ENCODE results near the gene PITHD1.

DNA sequence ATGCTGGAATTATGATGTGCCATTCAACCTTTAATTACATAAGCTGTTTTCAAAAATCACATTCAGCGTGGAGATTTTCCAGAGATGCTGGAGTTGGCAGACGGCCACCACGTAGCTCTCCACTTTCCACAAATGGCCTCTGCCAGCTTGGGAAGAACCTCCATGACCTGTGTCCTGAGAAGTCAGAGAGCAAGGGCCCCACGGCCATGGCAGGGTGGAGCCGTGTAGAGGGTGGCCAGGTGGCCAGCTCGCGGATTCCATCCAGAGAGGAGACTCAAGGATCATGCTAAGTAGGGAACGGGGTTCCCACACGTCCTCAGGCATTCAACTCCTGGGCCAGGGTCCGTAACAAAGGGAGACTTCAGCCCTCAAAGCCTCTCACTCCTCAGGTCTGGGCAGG, 23.7 kb downstream of the PITHD1 start:
- TF ChIP-seq EP300 (IDR thresholded peaks at IDR 0.05; ENCODE audit: borderline replicate concordance) (no peak), EGR1 (IDR thresholded peaks at IDR 0.05) (no peak), YY1 (IDR thresholded peaks at IDR 0.05; ENCODE audit: low read depth) (no peak), RAD21 (IDR thresholded peaks at IDR 0.05; ENCODE audit: low read depth) (no peak), TAF1 (IDR thresholded peaks at IDR 0.05; ENCODE audit: low read depth) (no peak), FOXM1 (IDR thresholded peaks at IDR 0.05; ENCODE audit: borderline replicate concordance, low read depth) (no peak), TCF12 (IDR thresholded peaks at IDR 0.05; ENCODE audit: low read depth) (no peak), ZBTB7A (IDR thresholded peaks at IDR 0.05; ENCODE audit: low read depth) (no peak), NFIC (IDR thresholded peaks at IDR 0.05) (no peak)
- TF ChIP-seq, protein P1, sequence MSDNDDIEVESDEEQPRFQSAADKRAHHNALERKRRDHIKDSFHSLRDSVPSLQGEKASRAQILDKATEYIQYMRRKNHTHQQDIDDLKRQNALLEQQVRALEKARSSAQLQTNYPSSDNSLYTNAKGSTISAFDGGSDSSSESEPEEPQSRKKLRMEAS (IDR thresholded peaks at IDR 0.05), result no peak
- TF ChIP-seq, protein P2, sequence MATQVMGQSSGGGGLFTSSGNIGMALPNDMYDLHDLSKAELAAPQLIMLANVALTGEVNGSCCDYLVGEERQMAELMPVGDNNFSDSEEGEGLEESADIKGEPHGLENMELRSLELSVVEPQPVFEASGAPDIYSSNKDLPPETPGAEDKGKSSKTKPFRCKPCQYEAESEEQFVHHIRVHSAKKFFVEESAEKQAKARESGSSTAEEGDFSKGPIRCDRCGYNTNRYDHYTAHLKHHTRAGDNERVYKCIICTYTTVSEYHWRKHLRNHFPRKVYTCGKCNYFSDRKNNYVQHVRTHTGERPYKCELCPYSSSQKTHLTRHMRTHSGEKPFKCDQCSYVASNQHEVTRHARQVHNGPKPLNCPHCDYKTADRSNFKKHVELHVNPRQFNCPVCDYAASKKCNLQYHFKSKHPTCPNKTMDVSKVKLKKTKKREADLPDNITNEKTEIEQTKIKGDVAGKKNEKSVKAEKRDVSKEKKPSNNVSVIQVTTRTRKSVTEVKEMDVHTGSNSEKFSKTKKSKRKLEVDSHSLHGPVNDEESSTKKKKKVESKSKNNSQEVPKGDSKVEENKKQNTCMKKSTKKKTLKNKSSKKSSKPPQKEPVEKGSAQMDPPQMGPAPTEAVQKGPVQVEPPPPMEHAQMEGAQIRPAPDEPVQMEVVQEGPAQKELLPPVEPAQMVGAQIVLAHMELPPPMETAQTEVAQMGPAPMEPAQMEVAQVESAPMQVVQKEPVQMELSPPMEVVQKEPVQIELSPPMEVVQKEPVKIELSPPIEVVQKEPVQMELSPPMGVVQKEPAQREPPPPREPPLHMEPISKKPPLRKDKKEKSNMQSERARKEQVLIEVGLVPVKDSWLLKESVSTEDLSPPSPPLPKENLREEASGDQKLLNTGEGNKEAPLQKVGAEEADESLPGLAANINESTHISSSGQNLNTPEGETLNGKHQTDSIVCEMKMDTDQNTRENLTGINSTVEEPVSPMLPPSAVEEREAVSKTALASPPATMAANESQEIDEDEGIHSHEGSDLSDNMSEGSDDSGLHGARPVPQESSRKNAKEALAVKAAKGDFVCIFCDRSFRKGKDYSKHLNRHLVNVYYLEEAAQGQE (IDR thresholded peaks at IDR 0.05; ENCODE audit: low read depth), result no peak

Measured in Ishikawa (cell line).